Adrenal gland (tissue), 5 donors: Measurements from ENCODE around the gene PNPLA8.

Experiments
- CTCF ChIP-seq, 6 experiments: fragments of 450-650 bp in 4 of 6; fragments of 200-600 bp in 2 of 6; sonication (generic) in 1 of 6; IDR thresholded peaks; 1 replicate in 5 of 6; 2 replicates in 1 of 6; pipeline versions ENCODE4 v1.5.1 to v1.8.0; 2016 to 2021; ENCODE audit warnings: antibody characterized with exemption in 6 of 6, mild to moderate bottlenecking in 2 of 6, moderate library complexity in 1 of 6
- POLR2A ChIP-seq, 2 donors: fragments of 450-650 bp; IDR thresholded peaks; one replicate each; pipeline ENCODE4 v1.6.1; 2017; ENCODE audit warnings: antibody characterized with exemption in 2 of 2, mild to moderate bottlenecking in 2 of 2, moderate library complexity in 1 of 2
- donor health status: DM: no; HTN: no; CAD: no.

GRCh38 chr7:108529341-108529740 lies 3.4 kb upstream of the PNPLA8 start:
- TF ChIP-seq CTCF (IDR thresholded peaks at IDR 0.05) (no peak), POLR2A (IDR thresholded peaks at IDR 0.05) (no peak)
